ENCODE data around the gene MAML3.

The MAML3 gene

DNA sequence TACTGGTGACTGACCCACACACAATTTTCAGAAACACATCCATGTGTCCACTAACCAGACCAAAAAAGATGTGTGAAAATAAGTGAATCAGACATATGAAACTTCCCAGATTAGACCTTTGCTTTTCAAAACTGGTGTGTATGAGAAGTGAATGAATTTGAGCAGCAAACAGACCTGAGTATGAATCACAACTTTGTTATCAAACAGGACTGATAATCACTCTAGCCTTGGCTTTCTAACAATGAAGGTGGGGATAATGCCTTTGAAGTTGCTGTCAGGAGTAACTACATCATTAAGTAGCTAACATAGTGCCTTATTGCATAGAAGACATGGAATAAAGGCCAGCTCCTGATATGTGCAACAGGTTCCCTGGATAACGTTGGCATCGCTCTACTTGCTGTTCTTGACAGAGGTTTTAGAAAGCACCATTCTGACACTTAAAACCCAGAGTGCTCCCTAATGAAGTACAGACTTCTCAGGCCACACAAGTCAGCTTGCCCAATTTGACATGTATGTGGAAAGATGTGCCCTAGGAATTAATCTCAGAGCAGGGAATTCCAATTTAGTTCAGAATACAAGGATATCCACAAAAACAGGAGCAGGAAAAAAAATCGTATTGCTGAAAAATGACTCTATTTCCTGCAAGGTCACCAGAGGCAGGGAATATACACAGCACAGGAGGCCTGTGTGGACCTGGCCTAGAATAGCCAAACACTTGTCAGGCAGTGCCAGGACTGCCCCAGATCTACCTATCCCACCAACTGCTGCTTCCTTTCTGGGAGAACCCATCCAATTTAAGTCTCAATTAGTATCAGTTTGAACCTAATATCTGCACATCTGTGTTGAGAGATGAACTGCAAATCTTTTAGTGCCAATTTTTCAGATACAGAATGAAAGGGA, 87.7 kb downstream of the MAML3 start:
- TF ChIP-seq USF1 (IDR thresholded peaks at IDR 0.05) (no peak), TAF1 (IDR thresholded peaks at IDR 0.05; ENCODE audit: low read depth) (no peak), CREB1 (IDR thresholded peaks at IDR 0.05; ENCODE audit: low read depth) (no peak), EP300 (IDR thresholded peaks at IDR 0.05; ENCODE audit: borderline replicate concordance) (no peak), YY1 (IDR thresholded peaks at IDR 0.05; ENCODE audit: low read depth) (no peak), EGR1 (IDR thresholded peaks at IDR 0.05) (no peak)

DNA sequence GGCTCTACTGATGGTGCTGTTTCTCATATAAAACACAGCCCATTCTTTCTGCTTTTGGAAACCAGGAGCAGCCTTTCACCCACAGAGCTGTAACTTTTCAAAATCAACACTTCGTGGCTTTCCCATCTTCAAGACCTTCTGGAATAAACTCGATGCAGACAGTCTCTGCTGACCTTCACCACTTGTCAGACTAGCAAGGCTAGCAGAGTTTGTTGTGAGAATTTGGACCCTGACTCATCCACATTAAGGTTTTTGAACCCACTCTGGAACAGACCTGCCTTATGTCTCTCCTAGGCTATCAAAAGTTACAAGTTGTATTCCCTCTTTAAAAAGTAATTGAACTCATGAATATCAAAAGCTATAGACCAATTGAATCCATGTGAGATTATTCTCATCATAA, 88.6 kb downstream of the MAML3 start:
- TF ChIP-seq CEBPB (IDR thresholded peaks at IDR 0.05) (no peak), CREB1 (IDR thresholded peaks at IDR 0.05; ENCODE audit: low read depth) (no peak), TCF12 (IDR thresholded peaks at IDR 0.05; ENCODE audit: low read depth) (no peak), RAD21 (IDR thresholded peaks at IDR 0.05; ENCODE audit: low read depth) (no peak), ZBTB7A (IDR thresholded peaks at IDR 0.05; ENCODE audit: low read depth) (no peak), TEAD4 (IDR thresholded peaks at IDR 0.05) (no peak), NFIC (IDR thresholded peaks at IDR 0.05) (no peak), EGR1 (IDR thresholded peaks at IDR 0.05) (no peak)
- TF ChIP-seq, protein P1, sequence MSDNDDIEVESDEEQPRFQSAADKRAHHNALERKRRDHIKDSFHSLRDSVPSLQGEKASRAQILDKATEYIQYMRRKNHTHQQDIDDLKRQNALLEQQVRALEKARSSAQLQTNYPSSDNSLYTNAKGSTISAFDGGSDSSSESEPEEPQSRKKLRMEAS (IDR thresholded peaks at IDR 0.05), result no peak

- TF ChIP-seq TAF1 (IDR thresholded peaks at IDR 0.05; ENCODE audit: low read depth) (no peak), FOXM1 (IDR thresholded peaks at IDR 0.05; ENCODE audit: borderline replicate concordance, low read depth) (no peak), EGR1 (IDR thresholded peaks at IDR 0.05) (no peak), TEAD4 (IDR thresholded peaks at IDR 0.05) (no peak), CEBPB (IDR thresholded peaks at IDR 0.05) (no peak), EP300 (IDR thresholded peaks at IDR 0.05; ENCODE audit: borderline replicate concordance) (no peak), ZBTB7A (IDR thresholded peaks at IDR 0.05; ENCODE audit: low read depth) (no peak), USF1 (IDR thresholded peaks at IDR 0.05) (no peak), YY1 (IDR thresholded peaks at IDR 0.05; ENCODE audit: low read depth) (no peak), CREB1 (IDR thresholded peaks at IDR 0.05; ENCODE audit: low read depth) (no peak), TCF12 (IDR thresholded peaks at IDR 0.05; ENCODE audit: low read depth) (no peak), NFIC (IDR thresholded peaks at IDR 0.05) (no peak), RAD21 (IDR thresholded peaks at IDR 0.05; ENCODE audit: low read depth) (no peak)
- TF ChIP-seq, protein P2, sequence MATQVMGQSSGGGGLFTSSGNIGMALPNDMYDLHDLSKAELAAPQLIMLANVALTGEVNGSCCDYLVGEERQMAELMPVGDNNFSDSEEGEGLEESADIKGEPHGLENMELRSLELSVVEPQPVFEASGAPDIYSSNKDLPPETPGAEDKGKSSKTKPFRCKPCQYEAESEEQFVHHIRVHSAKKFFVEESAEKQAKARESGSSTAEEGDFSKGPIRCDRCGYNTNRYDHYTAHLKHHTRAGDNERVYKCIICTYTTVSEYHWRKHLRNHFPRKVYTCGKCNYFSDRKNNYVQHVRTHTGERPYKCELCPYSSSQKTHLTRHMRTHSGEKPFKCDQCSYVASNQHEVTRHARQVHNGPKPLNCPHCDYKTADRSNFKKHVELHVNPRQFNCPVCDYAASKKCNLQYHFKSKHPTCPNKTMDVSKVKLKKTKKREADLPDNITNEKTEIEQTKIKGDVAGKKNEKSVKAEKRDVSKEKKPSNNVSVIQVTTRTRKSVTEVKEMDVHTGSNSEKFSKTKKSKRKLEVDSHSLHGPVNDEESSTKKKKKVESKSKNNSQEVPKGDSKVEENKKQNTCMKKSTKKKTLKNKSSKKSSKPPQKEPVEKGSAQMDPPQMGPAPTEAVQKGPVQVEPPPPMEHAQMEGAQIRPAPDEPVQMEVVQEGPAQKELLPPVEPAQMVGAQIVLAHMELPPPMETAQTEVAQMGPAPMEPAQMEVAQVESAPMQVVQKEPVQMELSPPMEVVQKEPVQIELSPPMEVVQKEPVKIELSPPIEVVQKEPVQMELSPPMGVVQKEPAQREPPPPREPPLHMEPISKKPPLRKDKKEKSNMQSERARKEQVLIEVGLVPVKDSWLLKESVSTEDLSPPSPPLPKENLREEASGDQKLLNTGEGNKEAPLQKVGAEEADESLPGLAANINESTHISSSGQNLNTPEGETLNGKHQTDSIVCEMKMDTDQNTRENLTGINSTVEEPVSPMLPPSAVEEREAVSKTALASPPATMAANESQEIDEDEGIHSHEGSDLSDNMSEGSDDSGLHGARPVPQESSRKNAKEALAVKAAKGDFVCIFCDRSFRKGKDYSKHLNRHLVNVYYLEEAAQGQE (IDR thresholded peaks at IDR 0.05; ENCODE audit: low read depth), result no peak
- TF ChIP-seq, protein P1 (IDR thresholded peaks at IDR 0.05), result no peak
These were observed 92.2 kb downstream of the MAML3 start for GRCh38 chr4:140061659-140062289.

DNA sequence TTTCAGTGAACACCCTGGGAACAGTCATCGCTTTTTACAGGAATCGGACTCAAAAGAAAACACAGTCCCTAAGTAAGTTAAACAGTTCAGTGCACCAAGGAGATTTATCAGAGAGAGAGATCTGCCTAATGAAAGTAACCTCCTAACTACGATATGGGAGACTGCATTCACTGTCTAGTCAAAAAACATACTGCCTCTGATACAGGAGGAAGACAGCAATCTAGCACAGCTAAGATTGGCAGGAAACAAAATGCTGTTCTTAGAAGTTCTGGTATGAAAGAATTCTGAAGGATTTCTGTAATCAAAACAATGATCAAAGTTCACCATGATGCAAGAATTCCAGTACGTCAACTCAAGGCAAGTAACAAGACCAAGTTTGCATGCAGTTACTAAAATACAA, 92.8 kb downstream of the MAML3 start:
- TF ChIP-seq FOXM1 (IDR thresholded peaks at IDR 0.05; ENCODE audit: borderline replicate concordance, low read depth) (no peak), USF1 (IDR thresholded peaks at IDR 0.05) (no peak), CREB1 (IDR thresholded peaks at IDR 0.05; ENCODE audit: low read depth) (no peak), CEBPB (IDR thresholded peaks at IDR 0.05) (no peak)

DNA sequence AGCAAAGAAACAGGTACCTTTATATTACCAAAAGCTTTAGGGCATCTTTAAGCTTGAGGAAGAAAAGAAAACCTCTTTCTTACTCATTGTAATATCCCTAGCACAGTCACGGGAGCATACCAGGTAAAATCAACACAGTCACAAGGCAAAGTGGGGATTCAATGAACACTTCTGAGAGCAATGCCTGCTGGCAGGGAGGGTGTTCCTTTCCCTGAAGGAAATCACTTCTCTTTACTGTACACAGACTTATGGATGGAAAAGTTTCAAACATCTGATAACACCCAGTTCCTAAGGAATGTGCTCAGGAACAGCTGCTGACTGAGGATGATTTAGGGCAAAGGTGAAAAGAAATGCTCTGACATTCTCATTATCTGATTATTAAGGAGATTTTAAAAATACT, 94.8 kb downstream of the MAML3 start:
- TF ChIP-seq TEAD4 (IDR thresholded peaks at IDR 0.05) (no peak), EP300 (IDR thresholded peaks at IDR 0.05; ENCODE audit: borderline replicate concordance) (no peak), CREB1 (IDR thresholded peaks at IDR 0.05; ENCODE audit: low read depth) (no peak), TCF12 (IDR thresholded peaks at IDR 0.05; ENCODE audit: low read depth) (no peak), FOXM1 (IDR thresholded peaks at IDR 0.05; ENCODE audit: borderline replicate concordance, low read depth) (no peak), CEBPB (IDR thresholded peaks at IDR 0.05) (no peak), NFIC (IDR thresholded peaks at IDR 0.05) (no peak), ZBTB7A (IDR thresholded peaks at IDR 0.05; ENCODE audit: low read depth) (no peak), USF1 (IDR thresholded peaks at IDR 0.05) (no peak), RAD21 (IDR thresholded peaks at IDR 0.05; ENCODE audit: low read depth) (no peak), TAF1 (IDR thresholded peaks at IDR 0.05; ENCODE audit: low read depth) (no peak), YY1 (IDR thresholded peaks at IDR 0.05; ENCODE audit: low read depth) (no peak)
- TF ChIP-seq, protein P1 (IDR thresholded peaks at IDR 0.05), result no peak

DNA sequence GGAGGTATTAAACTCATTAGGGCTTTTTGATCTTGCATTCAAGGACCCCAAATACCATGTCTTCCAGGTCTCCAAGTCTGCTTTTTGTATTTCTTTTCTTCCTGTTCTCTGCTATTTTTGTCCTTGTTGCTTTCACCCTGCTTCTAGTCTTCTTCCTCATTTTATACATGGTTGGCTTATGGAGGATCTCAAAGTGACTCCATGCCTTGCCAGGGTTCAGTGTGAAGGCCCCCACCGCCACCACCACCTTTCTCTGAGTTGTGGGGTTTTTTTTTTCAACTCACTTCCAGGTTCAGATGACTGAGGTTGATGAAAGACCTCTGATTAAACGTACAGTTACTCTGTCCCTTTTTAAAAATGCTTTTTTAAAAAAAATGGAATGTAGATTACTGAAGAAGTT, 96.3 kb downstream of the MAML3 start:
- TF ChIP-seq, protein P1 (IDR thresholded peaks at IDR 0.05), result no peak
- TF ChIP-seq ZBTB7A (IDR thresholded peaks at IDR 0.05; ENCODE audit: low read depth) (no peak), TEAD4 (IDR thresholded peaks at IDR 0.05) (no peak), EGR1 (IDR thresholded peaks at IDR 0.05) (no peak), YY1 (IDR thresholded peaks at IDR 0.05; ENCODE audit: low read depth) (no peak), EP300 (IDR thresholded peaks at IDR 0.05; ENCODE audit: borderline replicate concordance) (no peak), CEBPB (IDR thresholded peaks at IDR 0.05) (no peak), RAD21 (IDR thresholded peaks at IDR 0.05; ENCODE audit: low read depth) (no peak), NFIC (IDR thresholded peaks at IDR 0.05) (no peak)
- TF ChIP-seq, protein P2 (IDR thresholded peaks at IDR 0.05; ENCODE audit: low read depth), result no peak

All from Ishikawa (cell line).